OCI-LY3 (cell line): ENCODE measurements around the gene MMEL1.
"Not testable (repeated sequence)": the region's sequence is repeated elsewhere in the genome, so short reads cannot be mapped to it uniquely, and the experiment has no call there.

Source experiments
- EZH2phosphoT487 ChIP-seq: fragments of 200-600 bp; shearing (Covaris generic); IDR thresholded peaks from 2 replicates; pipeline ENCODE4 v1.6.1; 2018; ENCODE audit warnings: antibody characterized with exemption, mixed run types, low read depth
- TF ChIP-seq, protein P1 (sequence below): fragments of 200-600, 300-600 bp; sonication (generic); IDR thresholded peaks from 2 replicates; pipeline ENCODE4 v1.5.1; 2014; ENCODE audit warnings: antibody characterized with exemption, low read length, low read depth

DNA sequence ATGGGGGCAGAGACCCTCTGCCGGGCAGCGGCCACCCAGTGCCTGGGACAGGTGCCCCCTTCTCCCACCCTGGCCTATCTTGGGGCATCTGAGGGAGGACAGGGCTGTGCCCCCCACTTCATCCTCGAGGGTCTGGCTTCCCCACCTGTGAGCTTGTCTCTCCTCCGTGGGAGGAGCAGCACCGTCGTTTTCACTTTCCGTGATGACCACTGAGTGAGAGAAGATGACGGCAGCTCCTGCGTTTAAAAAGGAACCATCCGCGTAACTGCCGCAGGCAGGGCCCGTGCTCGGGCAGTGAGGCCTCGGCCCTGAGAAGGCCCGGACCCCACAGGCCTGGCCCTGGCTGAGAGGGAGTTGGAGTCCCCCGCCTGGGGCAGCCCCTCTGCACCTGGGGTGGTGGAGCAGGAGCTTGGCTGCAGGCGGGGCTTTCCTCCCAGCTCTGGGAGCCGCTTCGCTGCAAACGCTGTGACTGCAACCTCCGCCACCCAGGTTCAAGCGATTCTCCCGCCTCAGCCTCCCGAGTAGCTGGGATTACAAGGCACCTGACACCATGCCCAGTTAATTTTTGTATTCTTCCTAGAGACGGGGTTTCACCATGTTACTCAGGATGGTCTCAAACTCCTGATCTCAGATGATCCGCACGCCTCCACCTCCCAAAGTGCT, 83.3 kb downstream of the MMEL1 start:
- TF ChIP-seq, protein P1, sequence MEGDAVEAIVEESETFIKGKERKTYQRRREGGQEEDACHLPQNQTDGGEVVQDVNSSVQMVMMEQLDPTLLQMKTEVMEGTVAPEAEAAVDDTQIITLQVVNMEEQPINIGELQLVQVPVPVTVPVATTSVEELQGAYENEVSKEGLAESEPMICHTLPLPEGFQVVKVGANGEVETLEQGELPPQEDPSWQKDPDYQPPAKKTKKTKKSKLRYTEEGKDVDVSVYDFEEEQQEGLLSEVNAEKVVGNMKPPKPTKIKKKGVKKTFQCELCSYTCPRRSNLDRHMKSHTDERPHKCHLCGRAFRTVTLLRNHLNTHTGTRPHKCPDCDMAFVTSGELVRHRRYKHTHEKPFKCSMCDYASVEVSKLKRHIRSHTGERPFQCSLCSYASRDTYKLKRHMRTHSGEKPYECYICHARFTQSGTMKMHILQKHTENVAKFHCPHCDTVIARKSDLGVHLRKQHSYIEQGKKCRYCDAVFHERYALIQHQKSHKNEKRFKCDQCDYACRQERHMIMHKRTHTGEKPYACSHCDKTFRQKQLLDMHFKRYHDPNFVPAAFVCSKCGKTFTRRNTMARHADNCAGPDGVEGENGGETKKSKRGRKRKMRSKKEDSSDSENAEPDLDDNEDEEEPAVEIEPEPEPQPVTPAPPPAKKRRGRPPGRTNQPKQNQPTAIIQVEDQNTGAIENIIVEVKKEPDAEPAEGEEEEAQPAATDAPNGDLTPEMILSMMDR = not testable (repeated sequence)
- not testable (repeated sequence) for TF ChIP-seq EZH2phosphoT487
